GM06990 (cell line): ENCODE data around the gene WWC2.

Source experiments
- DNase-seq: peaks from one replicate; pipeline ENCODE4 v3.0.0-alpha.2; 2011; ENCODE audit not compliant: insufficient read length; ENCODE audit errors: extremely low read depth
- H3K27me3 ChIP-seq: replicated peaks from 2 replicates; pipeline ENCODE4 v1.6.0; 2011; ENCODE audit warnings: low read length; ENCODE audit not compliant: control insufficient read depth, insufficient read depth
- H3K36me3 ChIP-seq: 2 replicates; pipeline ENCODE4 v1.5.1; 2011; ENCODE audit warnings: low read length; ENCODE audit not compliant: control insufficient read depth, insufficient read depth
- H3K4me3 ChIP-seq: replicated peaks from 2 replicates; pipeline ENCODE4 v1.5.1; 2011; ENCODE audit warnings: low read depth, mild to moderate bottlenecking, control low read depth, low read length
- CTCF ChIP-seq: IDR thresholded peaks from 2 replicates; pipeline ENCODE4 v1.5.1; 2011; ENCODE audit warnings: low read length, control low read depth, mild to moderate bottlenecking, inconsistent platforms; ENCODE audit not compliant: insufficient read depth, poor library complexity, severe bottlenecking

The WWC2 gene

GRCh38 chr4:183366206-183366835 is 267.3 kb downstream of the WWC2 start:
- DNase-seq: no peak
- H3K36me3 ChIP-seq: no peaks in the 10 kb centered on the region

GRCh38 chr4:183369073-183369472 is 270.0 kb downstream of the WWC2 start:
- no peak overlapping the region for H3K4me3 ChIP-seq
- TF ChIP-seq CTCF: no peak
- H3K27me3 ChIP-seq: no peaks in the 10 kb centered on the region
- H3K36me3 ChIP-seq: no peaks in the 10 kb centered on the region
- no peak for DNase-seq

More at GRCh38 chr4:183366206-183366835, 267.3 kb downstream of the WWC2 start:
- Histone ChIP-seq H3K4me3 (no peak overlapping the region), H3K27me3 (no peaks in the 10 kb centered on the region)
- no peak for TF ChIP-seq CTCF
